Esophagus muscularis mucosa (tissue), 4 donors: Measurements from ENCODE around the gene CASS4. TPM values are rescaled to one million over a fixed set of nuclear protein-coding genes. Genes with fewer than 3 reads are reported as not detected.
A peak's percentile ranks its signal among the peaks of the same experiment; 100 is the strongest.
"Not testable (repeated sequence)": the region's sequence is repeated elsewhere in the genome, so short reads cannot be mapped to it uniquely, and the experiment has no call there.

ENCODE experiments used
- DNase-seq: peaks from one replicate; pipeline ENCODE4 v3.0.0-alpha.2; 2017; ENCODE audit errors: extremely low spot score
- H3K27ac ChIP-seq, 4 donors: fragments of 200-600 bp; sonication (generic); replicated peaks in 1 of 4; 1 replicate in 3 of 4; 2 replicates in 1 of 4; pipeline ENCODE4 v1.5.1; 2016 to 2019; ENCODE audit warnings: mild to moderate bottlenecking in 1 of 4
- H3K27me3 ChIP-seq, 4 donors: fragments of 200-600 bp; sonication (generic); one replicate each; pipeline versions ENCODE4 v1.5.1 to v1.6.0; 2016 to 2019
- H3K36me3 ChIP-seq, 4 donors: fragments of 200-600 bp; sonication (generic); one replicate each; pipeline ENCODE4 v1.5.1; 2016 to 2019
- H3K4me1 ChIP-seq, 4 donors: fragments of 200-600 bp; sonication (generic); one replicate each; pipeline ENCODE4 v1.5.1; 2016 to 2019
- H3K4me3 ChIP-seq, 4 donors: fragments of 200-600 bp; sonication (generic); 1 replicate in 2 of 4; 2 replicates in 2 of 4; pipeline ENCODE4 v1.5.1; 2016 to 2019; ENCODE audit warnings: mild to moderate bottlenecking in 4 of 4, moderate library complexity in 1 of 4
- H3K9me3 ChIP-seq, 4 donors: fragments of 200-600 bp; sonication (generic); 1 replicate in 3 of 4; 2 replicates in 1 of 4; pipeline ENCODE4 v1.5.1; 2016 to 2019
- CTCF ChIP-seq, 3 experiments: fragments of 200-600 bp in 2 of 3; fragments of 450-650 bp in 1 of 3; sonication (generic) in 2 of 3; IDR thresholded peaks; one replicate each; pipeline ENCODE4 v1.5.1; 2017 to 2019; ENCODE audit warnings: antibody characterized with exemption in 3 of 3, mild to moderate bottlenecking in 2 of 3, moderate library complexity in 1 of 3
- EP300 ChIP-seq: sonication (generic); formaldehyde crosslinking; IDR thresholded peaks from one replicate; pipeline ENCODE4 v1.6.1; 2017; ENCODE audit warnings: antibody characterized with exemption
- POLR2A ChIP-seq: fragments of 450-650 bp; IDR thresholded peaks from one replicate; pipeline ENCODE4 v1.6.1; 2017; ENCODE audit warnings: antibody characterized with exemption, moderate library complexity, mild to moderate bottlenecking, low read depth
- POLR2AphosphoS5 ChIP-seq, 2 donors: sonication (generic); formaldehyde crosslinking; IDR thresholded peaks; one replicate each; pipeline ENCODE4 v1.6.1; 2017; ENCODE audit warnings: antibody characterized with exemption in 2 of 2
- WGBS: methylation state at CpG from one replicate; pipeline ENCODE4 v1.1.5; 2018; 5-methylcytosine and 5-hydroxymethylcytosine counted together
- intact Hi-C: fragments of 100-400 bp; cut with DNase I; formaldehyde crosslinking; loops from one replicate; pipeline ENCODE4 v1.15.1; 2023
- total RNA-seq, 4 donors: library from RNA; depleted of rRNA; stranded (reverse); fragments of >200 nt; gene quantifications; one replicate each; pipeline versions ENCODE4 v1.1.0 to v1.2.1, GENCODE V29; 2016

The CASS4 gene
- total RNA-seq, 4 donors from 2014 or later = 3.1 to 8.1 (median 5.4) TPM

- Histone ChIP-seq H3K27me3 (no peaks in the 10 kb centered on the region), H3K27ac (peak overlapping the region in 3 of 4 donors; percentile 4 to 38 (median 36)), H3K4me1 (peaks cover 9 to 30% (median 16%) of the 10 kb centered on the region in 4 donors), H3K4me3 (no peak overlapping the region), H3K36me3 (peaks cover 25 to 41% (median 39%) of the 10 kb centered on the region in 4 donors), H3K9me3 (no peaks in the 10 kb centered on the region)
- no peak for DNase-seq
- intact Hi-C loops = no loop called here
- TF ChIP-seq POLR2AphosphoS5 (IDR thresholded peaks at IDR 0.05) (no peak), CTCF (IDR thresholded peaks at IDR 0.05) (no peak), EP300 (no peak), POLR2A (no peak)
- 74% methylated on average over 5 of the region's 5 CpGs for WGBS
These were observed 2.5 kb upstream of the CASS4 start for GRCh38 chr20:56409521-56409920.

DNA sequence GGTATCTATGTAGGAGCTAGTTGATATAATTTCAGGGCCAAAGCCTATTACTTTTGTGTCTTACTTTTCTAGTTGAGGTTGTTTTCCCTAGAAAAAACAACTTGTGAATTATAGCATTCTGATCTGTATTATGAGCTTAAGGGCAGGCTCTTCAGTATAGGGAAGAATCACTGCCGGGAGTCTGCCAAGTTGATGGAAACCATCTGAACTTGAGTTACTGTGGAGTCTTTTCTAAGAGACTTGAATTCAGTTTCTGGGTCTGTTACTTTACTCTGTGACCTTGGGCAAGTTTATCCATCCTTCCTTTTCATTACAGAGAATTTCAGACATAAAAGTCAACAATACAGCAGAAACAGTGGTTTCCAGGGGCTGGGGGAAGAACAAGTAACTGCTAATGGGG, 2.1 kb upstream of the CASS4 start:
- peaks cover 20 to 37% (median 34%) of the 10 kb centered on the region in 4 donors for H3K36me3 ChIP-seq
- peaks cover 9 to 30% (median 16%) of the 10 kb centered on the region in 4 donors for H3K4me1 ChIP-seq
- WGBS = 78% methylated on average over 1 of the region's 1 CpG
- H3K27ac ChIP-seq = peak overlapping the region in 3 of 4 donors; percentile 4 to 38 (median 36)
- intact Hi-C loops = no loop called here
- H3K4me3 ChIP-seq = no peak overlapping the region
- no peak for DNase-seq
- no peaks in the 10 kb centered on the region for H3K27me3 ChIP-seq
- no peak for TF ChIP-seq POLR2AphosphoS5 (IDR thresholded peaks at IDR 0.05)
- no peak for TF ChIP-seq EP300
- no peak for TF ChIP-seq CTCF (IDR thresholded peaks at IDR 0.05)
- TF ChIP-seq POLR2A = no peak
- no peaks in the 10 kb centered on the region for H3K9me3 ChIP-seq

DNA sequence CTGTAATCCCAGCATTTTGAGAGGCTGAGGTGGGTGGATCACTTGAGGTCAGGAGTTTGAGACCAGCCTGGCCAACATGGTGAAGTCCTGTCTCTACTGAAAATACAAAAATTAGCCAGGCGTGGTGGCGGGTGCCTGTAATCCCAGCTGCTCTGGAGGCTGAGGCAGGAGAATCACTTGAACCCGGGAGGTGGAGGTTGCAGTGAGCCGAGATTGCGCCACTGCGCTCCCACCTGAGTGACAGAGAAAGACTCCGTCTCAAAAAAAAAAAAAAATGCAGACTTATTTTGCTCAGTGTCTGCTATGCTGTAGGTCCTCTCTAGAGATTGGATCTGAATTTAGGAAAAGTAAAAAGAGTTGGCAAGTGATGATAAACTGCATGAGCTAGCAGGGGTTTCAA, 773 bp upstream of the CASS4 start:
- H3K27me3 ChIP-seq, DNase-seq, intact Hi-C loops, H3K9me3 ChIP-seq: not testable (repeated sequence)
- WGBS = 81% methylated on average over 7 of the region's 7 CpGs
- Histone ChIP-seq H3K27ac (peak overlapping the region; percentile 39 to 60 (median 53)), H3K4me1 (peaks cover 9 to 30% (median 16%) of the 10 kb centered on the region in 4 donors), H3K4me3 (peak overlapping the region in 1 of 4 donors; percentile 27), H3K36me3 (peaks cover 13 to 28% (median 21%) of the 10 kb centered on the region in 4 donors)

DNA sequence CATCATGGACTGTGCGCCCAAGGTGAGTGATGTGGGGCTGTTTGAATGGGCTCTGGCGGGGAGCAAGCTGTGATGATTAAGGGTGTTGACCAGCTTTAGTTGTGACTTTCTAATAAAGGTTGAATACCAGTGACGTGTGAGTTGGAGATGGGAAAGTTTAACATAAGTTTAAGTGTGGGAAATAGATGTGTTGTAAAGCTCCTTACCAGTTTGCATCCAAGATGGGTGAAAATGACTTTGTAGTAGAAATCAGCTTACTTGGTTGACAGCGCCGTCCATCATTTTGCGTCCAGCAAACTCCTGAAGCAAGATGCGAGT, 372 bp downstream of the CASS4 start:
- DNase-seq = no peak
- intact Hi-C loops = no loop called here
- no peaks in the 10 kb centered on the region for H3K27me3 ChIP-seq
- H3K36me3 ChIP-seq = peaks cover 8 to 17% (median 10%) of the 10 kb centered on the region in 4 donors
- peak overlapping the region; percentile 39 to 60 (median 53) for H3K27ac ChIP-seq
- peak overlapping the region; percentile 15 to 40 (median 28) for H3K4me3 ChIP-seq
- no peaks in the 10 kb centered on the region for H3K9me3 ChIP-seq
- TF ChIP-seq CTCF (IDR thresholded peaks at IDR 0.05) (no peak), EP300 (no peak), POLR2A (no peak), POLR2AphosphoS5 (IDR thresholded peaks at IDR 0.05) (no peak)
- WGBS = 82% methylated on average over 7 of the region's 7 CpGs
- H3K4me1 ChIP-seq = peaks cover 9 to 30% (median 16%) of the 10 kb centered on the region in 4 donors

GRCh38 chr20:56412949-56413348, 889 bp downstream of the CASS4 start:
- DNase-seq = no peak
- H3K4me1 ChIP-seq = peaks cover 11 to 30% (median 16%) of the 10 kb centered on the region in 4 donors
- TF ChIP-seq EP300 (no peak), POLR2A (no peak), POLR2AphosphoS5 (IDR thresholded peaks at IDR 0.05) (no peak), CTCF (IDR thresholded peaks at IDR 0.05) (no peak)
- H3K36me3 ChIP-seq = peaks cover 3 to 11% (median 5%) of the 10 kb centered on the region in 4 donors
- H3K9me3 ChIP-seq = no peaks in the 10 kb centered on the region
- WGBS = 97% methylated on average over 3 of the region's 3 CpGs
- peak overlapping the region; percentile 39 to 60 (median 53) for H3K27ac ChIP-seq
- H3K4me3 ChIP-seq = peak overlapping the region; percentile 15 to 40 (median 28)
- no peaks in the 10 kb centered on the region for H3K27me3 ChIP-seq
- intact Hi-C loops = no loop called here
